Stimulated activated CD8-positive, alpha-beta memory T cell treated with anti-CD3 and anti-CD28 coated beads, Interleukin-12 subunit alpha, Interleukin-12 subunit beta, amount 100 ng/mL, for 24 hours (primary cell): ENCODE measurements around the gene AACS.

ENCODE experiments used
- DNase-seq: peaks from one replicate; pipeline ENCODE4 v3.0.0-alpha.2; 2020; ENCODE audit errors: extremely low read depth

The AACS gene

DNA sequence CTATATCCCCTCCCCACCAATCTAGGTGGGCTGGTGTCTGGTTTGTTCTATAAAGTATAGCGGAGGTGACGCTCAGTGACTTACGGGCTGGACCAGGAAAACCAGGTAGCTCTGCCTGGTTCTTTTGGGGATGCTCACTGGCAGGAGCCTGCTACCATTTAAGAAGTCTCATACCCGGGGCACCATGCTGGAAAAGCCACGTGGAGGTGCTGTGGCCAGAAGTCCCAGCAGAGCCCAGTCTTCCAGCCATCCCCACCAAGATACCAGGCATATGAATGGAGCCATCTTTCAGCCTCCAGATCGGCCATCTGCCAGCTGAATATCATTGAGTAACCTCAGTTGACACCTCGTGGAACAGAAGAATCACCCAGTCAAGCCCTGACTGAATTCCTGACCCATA, 87.2 kb downstream of the AACS start:
- no peak for DNase-seq

DNA sequence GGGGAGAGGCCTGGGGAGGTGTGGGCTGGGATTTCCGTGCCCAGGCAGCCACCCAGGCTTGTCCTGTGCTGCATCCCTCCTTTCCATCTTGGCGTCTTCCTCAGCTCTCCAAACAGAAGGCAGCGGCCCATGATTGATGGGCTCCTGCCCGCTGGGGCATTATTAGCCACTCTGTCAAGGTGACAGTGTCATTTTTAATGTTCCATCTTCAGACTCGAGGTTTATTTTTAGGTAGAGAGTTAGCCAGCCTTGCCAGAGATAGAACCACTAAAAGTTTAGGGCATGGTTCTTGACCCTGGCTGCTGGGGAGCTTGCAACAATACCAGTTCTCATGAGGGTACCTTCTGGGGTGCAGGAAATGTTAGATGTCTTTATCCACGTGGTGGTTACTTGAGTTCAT, 90.1 kb downstream of the AACS start:
- no peak for DNase-seq

DNA sequence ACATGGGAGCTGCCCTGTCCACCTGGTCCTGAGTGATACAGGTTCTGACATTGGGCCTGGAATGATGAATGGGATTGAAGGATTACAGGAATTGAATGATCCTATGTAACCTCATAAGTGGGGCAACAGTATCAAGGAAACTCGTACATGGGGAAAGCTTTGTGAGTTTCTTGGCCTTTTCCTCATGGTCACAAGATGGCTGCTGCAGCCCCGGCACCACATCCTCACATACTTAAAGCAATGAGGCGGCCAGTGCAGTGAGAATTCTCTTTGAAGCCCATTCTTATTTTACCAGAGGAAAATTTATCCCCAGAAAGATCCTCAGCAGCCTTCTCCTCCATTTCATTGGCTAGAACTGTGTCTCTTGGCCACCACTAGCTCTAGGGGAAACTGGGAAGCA, 91.9 kb downstream of the AACS start:
- DNase-seq = no peak

DNA sequence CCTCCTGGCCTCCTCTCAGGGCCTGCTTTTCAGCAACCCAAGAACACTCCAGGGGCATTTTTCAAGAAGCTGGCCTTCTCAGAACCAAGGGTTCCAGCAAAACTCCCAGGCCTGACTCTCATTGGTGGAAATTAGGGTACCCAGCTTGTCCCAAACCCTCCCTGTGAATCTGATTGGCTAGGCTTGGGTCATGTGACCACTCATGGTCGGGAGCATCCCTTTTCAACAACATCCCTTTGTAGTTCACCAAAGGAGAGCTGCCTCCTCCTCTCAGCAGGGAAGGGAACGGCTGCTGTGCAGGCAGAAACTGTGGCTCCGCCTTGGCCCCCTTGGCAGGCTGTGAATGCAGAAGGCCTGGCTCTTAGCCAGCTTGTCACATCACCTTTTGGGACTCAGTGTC, 94.5 kb downstream of the AACS start:
- DNase-seq = no peak

DNA sequence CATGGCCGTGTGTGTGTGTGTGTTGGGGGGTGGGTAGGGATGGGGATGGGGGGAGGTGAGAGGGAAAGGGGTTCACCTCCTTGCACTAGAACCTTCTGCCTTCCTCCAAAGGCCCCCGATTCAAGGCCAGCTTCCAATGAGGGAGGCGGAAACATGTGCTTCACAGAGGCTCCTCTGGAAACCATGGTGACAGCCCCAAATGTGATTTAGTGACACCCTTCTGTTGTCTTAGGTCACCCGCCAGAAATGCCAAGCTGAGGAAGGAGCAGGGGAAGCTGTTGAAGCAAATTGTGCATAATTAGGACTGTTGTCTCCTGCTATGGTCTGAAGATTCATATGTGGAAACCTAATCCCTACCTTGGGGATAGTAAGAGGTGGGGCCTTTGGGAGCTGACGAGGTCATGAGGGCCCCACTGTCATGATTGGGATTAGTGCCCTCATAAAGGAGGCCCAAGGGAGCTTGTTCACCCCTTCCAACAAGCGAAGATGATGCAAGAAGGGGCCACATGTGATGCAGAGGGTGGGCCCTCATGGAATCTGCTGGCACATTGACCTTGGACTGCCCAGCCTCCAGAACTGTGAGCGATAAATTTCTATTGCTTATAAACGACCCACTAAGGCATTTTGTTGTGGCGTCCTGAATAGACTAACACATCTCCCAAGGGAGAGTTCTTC, 95.2 kb downstream of the AACS start:
- DNase-seq = no peak

DNA sequence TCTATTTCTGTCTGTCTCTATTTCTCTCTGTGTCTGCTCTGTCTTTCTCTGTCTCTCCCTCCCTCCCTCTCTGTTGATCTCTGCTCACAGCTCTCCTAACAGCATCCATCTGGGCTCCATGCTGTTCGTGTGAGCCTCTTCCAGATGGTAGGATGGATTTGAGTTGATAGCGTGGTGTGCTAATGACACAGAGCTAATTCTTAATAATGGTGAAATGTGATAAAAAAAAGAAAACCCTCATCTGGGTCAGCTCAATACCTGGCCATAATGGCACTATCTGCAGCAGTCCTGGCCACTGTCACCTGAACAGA, 96.4 kb downstream of the AACS start:
- DNase-seq = no peak

DNA sequence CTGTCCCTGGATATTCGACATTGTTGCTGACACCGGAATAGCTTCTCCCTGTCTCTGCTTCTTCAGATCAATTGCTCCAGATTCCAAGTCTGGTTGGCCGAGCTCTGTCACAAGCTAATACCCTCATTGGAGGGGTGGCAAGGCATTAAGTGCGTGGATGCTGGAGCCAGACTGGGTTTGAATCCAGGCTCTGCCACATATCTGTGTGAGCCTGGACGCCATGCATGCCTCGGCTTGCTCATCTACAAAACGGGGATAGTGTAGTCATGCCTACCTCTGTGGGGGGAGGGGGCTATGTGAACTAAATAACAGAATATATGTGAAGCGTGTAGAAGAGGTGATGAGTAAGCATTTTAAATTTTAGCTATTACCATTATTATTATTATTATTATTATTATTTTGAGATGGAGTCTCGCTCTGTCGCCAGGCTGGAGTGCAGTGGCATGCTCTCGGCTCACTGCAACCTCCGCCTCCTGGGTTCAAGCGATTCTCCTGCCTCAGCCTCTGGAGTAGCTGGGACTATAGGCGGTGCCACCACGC, 97.3 kb downstream of the AACS start:
- no peak for DNase-seq

DNA sequence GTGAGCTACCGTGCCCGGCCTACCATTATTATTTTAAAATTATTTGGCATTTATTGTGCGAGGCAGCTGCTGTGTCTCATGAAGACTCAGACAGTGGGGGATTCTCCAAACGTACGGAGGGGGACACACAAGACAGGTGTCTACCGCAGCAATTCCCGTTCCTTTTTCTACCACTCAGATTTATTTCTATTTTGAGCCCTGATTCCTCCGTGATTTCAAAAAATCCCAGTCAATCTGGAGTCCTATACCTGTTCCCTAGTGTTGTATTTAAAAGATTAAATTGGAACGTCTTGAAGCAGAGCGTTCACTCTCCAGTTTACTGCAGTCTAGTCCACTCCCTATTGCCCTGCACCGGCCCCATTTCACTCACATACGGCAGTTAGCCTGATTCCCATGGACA, 97.9 kb downstream of the AACS start:
- no peak for DNase-seq

DNA sequence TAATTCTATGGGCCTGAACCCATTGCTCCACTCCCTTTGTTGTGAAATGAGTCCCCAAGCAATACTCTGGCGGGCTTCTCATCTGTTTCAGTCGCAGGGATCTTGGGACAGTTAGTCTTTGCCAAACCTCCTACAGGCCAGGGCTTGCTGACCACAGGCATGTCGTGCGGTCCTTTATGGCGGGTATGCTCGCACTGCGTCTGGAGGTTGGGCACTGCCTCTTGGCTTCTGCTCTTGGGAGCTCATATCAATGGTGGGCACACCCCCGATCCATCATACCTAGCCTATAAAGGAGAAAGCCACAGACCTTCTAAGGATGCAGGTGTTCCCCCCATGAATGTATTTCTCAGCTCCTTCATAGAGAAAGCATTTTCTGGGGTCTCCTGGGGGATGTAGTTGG, 99.3 kb downstream of the AACS start:
- DNase-seq = no peak

DNA sequence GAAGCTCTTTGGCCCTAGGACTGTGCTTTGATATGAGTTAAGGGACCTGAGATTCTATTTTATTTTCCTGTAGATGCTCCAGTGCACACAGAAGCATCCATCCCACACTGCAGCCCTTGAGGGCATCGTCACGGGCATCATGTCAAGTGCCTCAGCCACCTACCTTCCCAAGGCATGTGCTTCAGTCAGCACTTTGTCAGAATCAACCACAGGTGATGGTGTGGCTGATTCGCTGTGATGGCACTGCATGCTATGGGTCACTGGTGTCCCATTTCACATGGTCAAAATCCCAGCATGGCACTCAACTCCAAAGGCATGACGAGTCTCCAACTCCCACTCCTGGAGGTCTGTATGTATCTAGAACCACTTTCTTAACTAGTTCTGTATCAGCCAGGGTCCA, 100.8 kb downstream of the AACS start:
- DNase-seq = no peak

DNA sequence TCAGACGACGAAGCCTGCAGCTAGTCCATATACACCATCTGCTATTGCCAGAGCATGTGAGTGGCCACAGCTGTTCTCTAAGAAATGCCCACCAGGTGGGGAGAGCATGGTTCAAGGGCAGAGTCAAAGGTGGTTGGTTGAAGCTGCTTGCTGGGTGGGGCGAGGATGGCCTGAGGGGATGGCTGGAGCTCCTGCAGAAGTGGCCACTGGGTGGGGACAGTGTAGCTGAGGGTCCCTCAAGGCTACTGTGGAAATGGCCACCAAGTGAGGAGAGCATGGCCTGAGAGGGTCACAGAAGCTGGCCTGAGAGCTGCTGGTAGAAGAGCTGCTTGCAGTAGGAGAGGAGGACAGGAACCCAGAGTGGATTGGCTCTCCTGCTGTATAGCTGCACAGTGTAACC, 102.4 kb downstream of the AACS start:
- DNase-seq = no peak

DNA sequence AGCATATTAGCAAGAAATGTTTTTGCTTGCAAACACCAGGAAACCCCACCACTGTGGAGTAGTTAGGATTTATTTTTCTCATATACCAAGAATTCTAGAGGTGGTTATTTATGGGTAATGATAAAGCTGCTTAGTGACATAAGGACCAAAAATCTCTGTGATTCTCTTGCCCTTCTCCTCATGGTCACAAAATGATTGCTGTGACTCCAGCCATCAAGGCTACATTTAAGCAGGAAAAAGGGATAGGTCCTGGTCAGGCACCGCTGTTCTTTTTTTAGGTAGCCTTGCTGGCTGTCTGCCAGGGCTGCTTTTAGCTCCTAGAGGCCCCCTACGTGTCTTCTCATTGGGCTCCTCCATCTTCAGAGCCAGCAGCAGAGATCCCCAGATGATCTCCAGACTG, 104.2 kb downstream of the AACS start:
- no peak for DNase-seq

DNA sequence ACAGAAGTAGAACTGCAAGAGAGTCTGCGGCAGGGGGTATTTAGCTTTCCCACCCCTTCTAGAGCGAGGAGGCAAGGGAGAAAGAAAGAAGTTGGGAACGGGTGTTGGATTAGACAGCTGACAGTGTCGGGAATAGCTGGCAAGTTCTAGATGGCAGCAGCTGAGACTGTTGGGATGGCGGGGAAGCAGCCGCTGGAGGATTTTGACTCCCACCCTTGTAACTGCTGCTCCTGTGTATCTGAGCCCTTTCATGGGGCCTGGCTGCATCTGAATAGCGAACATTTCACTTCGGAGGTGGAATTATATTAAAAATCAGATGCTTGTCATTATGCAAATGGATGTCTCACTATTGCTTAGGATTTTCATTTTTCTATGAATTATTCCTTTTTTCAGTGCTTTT, 104.6 kb downstream of the AACS start:
- DNase-seq = no peak

DNA sequence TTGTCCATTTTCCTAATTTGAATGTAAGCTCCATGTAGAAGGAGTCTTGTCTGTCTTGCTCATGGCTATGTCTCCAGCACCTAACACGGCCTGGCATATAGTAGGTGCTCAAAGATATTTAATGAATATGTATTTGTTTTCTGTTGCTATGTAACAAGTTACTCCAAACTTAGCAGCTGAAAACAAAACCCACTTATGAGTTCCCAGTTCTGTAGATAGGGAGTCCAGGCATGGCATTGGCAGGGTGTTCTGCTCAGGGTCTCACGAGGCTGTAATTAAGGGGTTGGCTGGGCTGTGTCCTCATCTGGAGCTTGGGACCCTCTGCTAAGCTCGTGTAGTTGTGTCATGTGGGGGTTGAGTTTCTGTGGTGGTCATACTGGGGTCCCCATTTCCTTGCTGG, 106.0 kb downstream of the AACS start:
- no peak for DNase-seq

DNA sequence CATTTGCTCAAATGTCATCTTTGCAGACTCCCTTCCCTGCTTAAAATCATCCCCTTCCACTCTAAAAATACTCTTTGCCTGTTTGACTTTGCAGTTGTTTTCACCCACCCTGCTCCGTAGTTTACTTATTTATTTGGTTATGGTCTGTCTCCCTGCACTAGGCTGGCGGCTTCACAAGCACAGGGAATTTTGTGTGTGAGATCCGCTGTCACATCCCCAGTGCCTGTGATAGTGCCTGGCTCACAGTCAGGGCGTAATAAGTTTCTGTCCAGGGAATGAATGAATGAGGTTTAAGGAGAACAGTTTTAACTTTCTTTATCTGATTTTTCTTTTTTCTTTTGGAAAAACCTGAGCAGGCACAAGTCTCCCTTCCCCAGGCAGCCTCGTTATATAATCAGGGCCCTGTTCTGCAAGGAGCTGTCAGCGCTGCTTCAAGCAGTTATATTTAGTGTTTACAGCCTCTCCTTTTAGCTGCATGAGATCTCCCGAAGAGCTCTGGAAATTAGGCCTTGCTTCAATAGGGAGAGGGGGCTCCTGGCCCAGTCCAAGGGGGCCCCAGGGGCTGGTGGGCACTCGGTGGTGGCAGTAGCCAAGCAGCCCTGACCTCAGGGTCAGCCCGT, 107.1 kb downstream of the AACS start:
- DNase-seq = no peak

DNA sequence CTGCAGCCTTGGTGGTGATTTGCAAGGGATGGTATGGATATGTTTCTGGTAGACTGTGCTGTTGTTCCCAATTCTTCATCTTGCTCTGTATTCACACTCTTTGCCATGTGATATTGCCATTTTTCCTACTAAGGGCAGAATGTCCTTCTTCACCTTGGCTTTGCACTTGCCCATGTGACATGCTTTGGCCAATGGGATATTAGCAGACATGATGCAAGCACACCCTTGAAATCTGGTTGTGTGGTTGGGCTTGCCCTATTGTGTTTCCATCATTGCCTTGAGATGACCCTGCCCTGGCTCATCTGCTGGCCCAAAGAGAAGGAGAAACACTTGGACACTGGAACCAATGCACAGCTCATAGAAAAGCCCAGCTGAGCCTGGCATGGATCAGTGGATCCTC, 110.3 kb downstream of the AACS start:
- no peak for DNase-seq

DNA sequence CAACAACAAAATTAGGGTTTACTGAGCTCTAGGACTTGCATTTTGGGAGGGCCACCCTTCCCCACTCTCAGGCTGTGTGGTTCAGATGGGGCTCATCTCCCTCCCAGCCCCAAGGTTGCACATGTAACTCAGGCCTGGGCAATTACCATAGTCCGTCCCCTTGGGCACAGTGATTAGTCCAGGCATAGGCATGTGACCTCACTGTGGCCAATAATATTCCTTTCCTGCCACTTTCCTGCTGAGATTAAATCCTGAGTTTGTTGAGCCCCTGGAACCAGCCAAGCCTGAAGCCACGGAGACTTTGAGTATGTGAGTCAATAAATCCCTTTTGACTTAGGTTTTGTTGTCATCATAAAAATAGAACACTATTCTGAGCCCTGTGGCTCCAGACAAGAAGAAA, 113.0 kb downstream of the AACS start:
- DNase-seq = no peak

DNA sequence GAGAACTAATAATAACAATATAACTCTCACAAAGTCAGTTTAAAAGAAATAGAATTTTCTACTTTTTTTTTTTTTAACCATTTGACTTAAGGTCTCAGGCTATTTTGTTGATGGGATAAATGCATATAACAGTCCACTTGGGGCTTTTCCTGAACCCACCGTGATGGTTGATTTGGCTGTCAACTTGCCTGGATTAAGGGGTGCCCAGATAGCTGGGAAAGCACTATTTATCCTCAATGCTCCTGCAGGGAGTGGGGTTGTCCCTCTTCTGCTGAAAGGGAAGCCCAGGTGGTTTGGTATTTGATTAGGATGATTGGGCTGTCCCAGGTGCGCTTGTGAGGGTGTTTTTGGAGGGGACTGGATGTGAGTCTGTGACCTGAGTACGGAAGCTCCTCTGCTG, 114.9 kb downstream of the AACS start:
- no peak for DNase-seq

DNA sequence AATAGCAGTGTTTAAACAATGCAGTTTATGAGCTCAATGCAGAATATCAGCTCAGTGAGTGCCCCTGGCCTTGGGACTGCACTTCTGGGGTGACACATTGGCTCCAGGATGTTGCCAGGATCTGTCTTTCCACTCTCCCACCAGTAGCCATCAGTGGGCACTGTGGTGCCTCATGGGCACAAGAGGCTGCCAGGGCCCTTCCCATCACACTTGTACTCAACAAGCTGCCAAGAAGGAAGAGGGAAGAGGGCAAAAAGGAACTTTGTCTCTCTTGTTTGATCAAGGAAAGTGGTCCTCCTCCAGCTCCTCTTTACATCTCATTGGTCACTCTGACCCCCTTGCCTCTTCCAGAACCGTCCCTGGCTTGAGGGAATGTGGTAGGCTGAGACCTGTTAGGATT, 115.9 kb downstream of the AACS start:
- no peak for DNase-seq

DNA sequence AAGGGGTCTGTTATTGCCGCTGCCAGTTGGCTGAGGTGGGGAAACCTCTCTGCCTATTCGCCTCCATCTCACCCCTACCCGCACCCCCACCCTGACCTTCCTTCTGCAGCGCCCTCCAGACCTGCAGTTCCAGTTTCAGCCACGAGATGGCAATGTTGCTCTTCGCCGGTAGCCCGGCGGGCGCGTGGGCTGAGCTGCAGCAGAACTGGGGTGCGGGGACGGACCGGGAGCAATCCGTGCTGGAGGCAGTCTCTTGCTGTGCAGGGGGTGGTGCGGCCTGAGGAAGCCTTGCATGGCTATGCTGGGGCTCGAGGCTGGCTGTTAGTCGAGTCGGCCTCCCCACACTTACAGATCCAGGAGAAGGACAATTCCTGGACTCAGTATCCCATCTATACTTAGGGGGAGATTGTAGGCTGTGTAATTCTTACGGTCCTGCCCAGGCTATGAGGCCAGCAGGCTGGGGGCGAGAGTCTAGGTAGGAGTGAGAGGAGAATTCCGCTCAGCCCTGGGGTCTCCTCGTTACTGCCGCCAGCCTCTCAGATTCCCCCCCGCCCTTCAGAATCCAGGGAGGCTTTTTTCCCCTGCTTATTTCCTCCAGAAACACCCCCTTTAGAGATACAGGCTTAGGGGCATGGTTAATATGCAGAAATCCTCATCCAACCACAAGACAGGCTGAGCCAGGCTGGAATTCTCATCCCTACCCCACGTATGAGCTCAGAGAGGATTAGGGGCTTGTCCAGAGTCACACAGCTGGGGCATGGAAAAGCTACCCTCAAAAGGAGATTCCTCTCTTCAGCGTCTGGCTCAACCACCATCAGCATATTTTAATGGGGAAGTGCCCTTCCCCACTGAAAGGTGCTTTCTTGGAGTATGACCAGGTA, 118.2 kb downstream of the AACS start:
- DNase-seq = peak; percentile 42

DNA sequence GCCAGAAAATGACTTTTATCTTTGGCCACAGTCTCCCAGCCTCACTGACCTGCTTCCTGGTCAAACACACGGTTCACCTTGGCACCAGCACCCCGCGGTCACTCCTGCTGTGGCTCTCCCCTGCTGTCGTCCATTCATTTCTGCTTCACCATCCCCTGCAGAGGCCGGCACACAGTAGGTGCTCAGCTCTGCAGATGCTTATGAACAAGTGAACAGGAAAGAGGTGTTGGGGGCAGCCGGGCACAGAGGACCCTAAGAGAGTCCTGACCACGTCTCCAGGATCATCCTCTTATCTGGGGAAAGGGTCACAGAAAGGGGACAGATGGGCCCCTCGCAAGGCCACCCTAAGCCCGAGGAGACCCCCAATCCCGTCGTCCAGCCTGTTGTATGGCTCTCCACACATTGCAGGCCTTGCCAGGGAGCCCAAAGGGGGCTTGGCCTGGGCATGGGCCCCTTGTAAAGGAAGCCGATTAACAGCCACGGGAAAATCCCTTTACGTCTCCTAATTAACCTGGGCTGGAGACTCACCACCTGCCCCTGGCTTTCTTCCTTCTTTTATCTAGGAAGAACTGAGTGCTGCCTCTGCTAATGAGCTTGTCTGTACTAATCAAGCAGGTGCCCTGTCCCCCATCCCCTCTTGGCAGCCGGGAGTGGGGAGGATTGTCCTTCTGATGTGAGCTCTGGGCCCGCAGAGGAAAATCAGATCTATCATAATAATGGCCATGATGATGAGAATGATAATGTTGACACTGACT, 119.2 kb downstream of the AACS start:
- DNase-seq = no peak

DNA sequence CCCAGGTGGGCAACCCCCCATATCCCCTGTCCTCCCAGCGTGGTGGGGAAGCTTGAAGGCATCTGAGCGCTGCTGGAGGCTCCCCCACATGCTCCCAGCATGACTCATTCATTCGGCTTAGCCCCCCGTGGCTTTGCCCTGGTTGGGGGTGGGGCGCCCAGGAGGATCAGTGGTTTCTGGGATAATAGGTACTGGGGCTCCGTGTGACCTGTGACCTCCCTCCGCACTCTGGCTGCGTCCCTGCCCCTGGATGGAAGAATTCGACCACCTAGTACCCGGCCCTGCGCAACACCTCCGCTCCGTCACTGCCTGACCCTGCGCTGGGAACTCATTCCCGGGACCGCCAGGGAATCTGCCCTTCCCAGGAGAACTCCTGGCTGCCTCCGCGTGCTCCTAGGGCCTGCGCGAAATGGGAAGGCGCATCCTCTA, 120.1 kb downstream of the AACS start:
- no peak for DNase-seq
